ENCODE data around the gene WNT2. TPM values are rescaled to one million over a fixed set of nuclear protein-coding genes. Genes with fewer than 3 reads are reported as not detected.
"Not testable (repeated sequence)": the region's sequence is repeated elsewhere in the genome, so short reads cannot be mapped to it uniquely, and the experiment has no call there.

WNT2 gene
- total RNA-seq, 1 experiment from 2014 or later: not detected

- no peak for DNase-seq (ENCODE audit: extremely low read depth, low read depth)
Observed at GRCh38 chr7:117312593-117313580, 10.0 kb downstream of the WNT2 start.

- no peak for DNase-seq (ENCODE audit: extremely low read depth, low read depth)
Observed at GRCh38 chr7:117308891-117309290, 14.0 kb downstream of the WNT2 start.

GRCh38 chr7:117302396-117302795, 20.5 kb downstream of the WNT2 start:
- DNase-seq (ENCODE audit: extremely low read depth, low read depth): no peak

- not testable (repeated sequence) for DNase-seq (ENCODE audit: extremely low read depth, low read depth)
Observed at GRCh38 chr7:117300506-117300905, 22.4 kb downstream of the WNT2 start.

GRCh38 chr7:117297606-117298005, 25.3 kb downstream of the WNT2 start:
- DNase-seq (ENCODE audit: extremely low read depth, low read depth): no peak

GRCh38 chr7:117296066-117296465, 26.8 kb downstream of the WNT2 start:
- DNase-seq (ENCODE audit: extremely low read depth, low read depth): no peak

GRCh38 chr7:117285826-117286225, 37.0 kb downstream of the WNT2 start:
- no peak for DNase-seq (ENCODE audit: extremely low read depth, low read depth)

GRCh38 chr7:117284692-117285091, 38.2 kb downstream of the WNT2 start:
- DNase-seq (ENCODE audit: extremely low read depth, low read depth): no peak

- no peak for DNase-seq (ENCODE audit: extremely low read depth, low read depth)
Observed at GRCh38 chr7:117283779-117284178, 39.1 kb downstream of the WNT2 start.

- no peak for DNase-seq (ENCODE audit: extremely low read depth, low read depth)
Observed at GRCh38 chr7:117283371-117283770, 39.5 kb downstream of the WNT2 start.

- no peak for DNase-seq (ENCODE audit: extremely low read depth, low read depth)
Observed at GRCh38 chr7:117282239-117282812, 40.5 kb downstream of the WNT2 start.

- no peak for DNase-seq (ENCODE audit: extremely low read depth, low read depth)
Observed at GRCh38 chr7:117281562-117281961, 41.3 kb downstream of the WNT2 start.

GRCh38 chr7:117279931-117280557, 42.8 kb downstream of the WNT2 start:
- no peak for DNase-seq (ENCODE audit: extremely low read depth, low read depth)

- no peak for DNase-seq (ENCODE audit: extremely low read depth, low read depth)
Observed at GRCh38 chr7:117279203-117279602, 43.7 kb downstream of the WNT2 start.

- DNase-seq (ENCODE audit: extremely low read depth, low read depth): no peak
Observed at GRCh38 chr7:117278040-117278439, 44.8 kb downstream of the WNT2 start.

GRCh38 chr7:117277576-117277975, 45.3 kb downstream of the WNT2 start:
- DNase-seq (ENCODE audit: extremely low read depth, low read depth): no peak

- DNase-seq (ENCODE audit: extremely low read depth, low read depth): no peak
Observed at GRCh38 chr7:117274951-117275350, 47.9 kb downstream of the WNT2 start.

- no peak for DNase-seq (ENCODE audit: extremely low read depth, low read depth)
Observed at GRCh38 chr7:117273814-117274225, 49.0 kb downstream of the WNT2 start.

- DNase-seq (ENCODE audit: extremely low read depth, low read depth): no peak
Observed at GRCh38 chr7:117273325-117273724, 49.5 kb downstream of the WNT2 start.

GRCh38 chr7:117272017-117272759, 50.7 kb downstream of the WNT2 start:
- no peak for DNase-seq (ENCODE audit: extremely low read depth, low read depth)

GRCh38 chr7:117271566-117271965, 51.3 kb downstream of the WNT2 start:
- no peak for DNase-seq (ENCODE audit: extremely low read depth, low read depth)
